Adrenal gland (tissue), 5 donors: ENCODE results near the gene PCDH17.

Experiments
- CTCF ChIP-seq, 6 experiments: fragments of 450-650 bp in 4 of 6; fragments of 200-600 bp in 2 of 6; sonication (generic) in 1 of 6; IDR thresholded peaks; 1 replicate in 5 of 6; 2 replicates in 1 of 6; pipeline versions ENCODE4 v1.5.1 to v1.8.0; 2016 to 2021; ENCODE audit warnings: antibody characterized with exemption in 6 of 6, mild to moderate bottlenecking in 2 of 6, moderate library complexity in 1 of 6
- POLR2A ChIP-seq, 2 donors: fragments of 450-650 bp; IDR thresholded peaks; one replicate each; pipeline ENCODE4 v1.6.1; 2017; ENCODE audit warnings: antibody characterized with exemption in 2 of 2, mild to moderate bottlenecking in 2 of 2, moderate library complexity in 1 of 2
- donor health status: DM: no; HTN: no; CAD: no.

DNA sequence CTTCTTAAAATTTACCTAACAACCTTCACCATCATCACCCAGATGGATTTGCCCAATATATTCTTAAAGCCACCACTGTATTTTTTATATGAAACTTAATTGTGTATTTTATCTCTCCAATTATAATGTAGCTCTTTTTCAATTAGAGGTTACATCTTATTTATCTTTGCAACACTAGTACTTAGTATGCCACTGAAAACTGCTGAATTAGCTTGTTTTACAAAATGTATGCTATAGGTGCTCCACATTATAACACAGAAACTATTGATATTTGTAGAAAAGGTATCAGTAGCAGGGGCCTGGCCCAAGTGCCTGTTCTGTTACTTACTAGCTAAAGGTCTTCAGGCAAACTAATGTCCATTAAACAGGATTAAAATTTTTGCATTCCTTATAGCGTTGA, 35.8 kb upstream of the PCDH17 start:
- no peak for TF ChIP-seq CTCF (IDR thresholded peaks at IDR 0.05)
- TF ChIP-seq POLR2A (IDR thresholded peaks at IDR 0.05), result no peak
